Fibroblast of mammary gland (primary cell): Measurements from ENCODE around the gene MYRF.

Experiments
- DNase-seq: peaks from one replicate; pipeline ENCODE4 v3.0.0-alpha.2; 2010; ENCODE audit warnings: low read depth
- H3K4me3 ChIP-seq: 2 replicates; pipeline ENCODE4 v1.5.1; 2011; ENCODE audit warnings: low read depth, mild to moderate bottlenecking, low read length, moderate library complexity; ENCODE audit not compliant: control insufficient read depth
- TF ChIP-seq, protein P1 (sequence below): conservative IDR thresholded peaks from 2 replicates; pipeline ENCODE4 v1.5.1; 2011; ENCODE audit warnings: low read depth, low read length, inconsistent platforms; ENCODE audit not compliant: control insufficient read depth, insufficient read depth

The MYRF gene

DNA sequence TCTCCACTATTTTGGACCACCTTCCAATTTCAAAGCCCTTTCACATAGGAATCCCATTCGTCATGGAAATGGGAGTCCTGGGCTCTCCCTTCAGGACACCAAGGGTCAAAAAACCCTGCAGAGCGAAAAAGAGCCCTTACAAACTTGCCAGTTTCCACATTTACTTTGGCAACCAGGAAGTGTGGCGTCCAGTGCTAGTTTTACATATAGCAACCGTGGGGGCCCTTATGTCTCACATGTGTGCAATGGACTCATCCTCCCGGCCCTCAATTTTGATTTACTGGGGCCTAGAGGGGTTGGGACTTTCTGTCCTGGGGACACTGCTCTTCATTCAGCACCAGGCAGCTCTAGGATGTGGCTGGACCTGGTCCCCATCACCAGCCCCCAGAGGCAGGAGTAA, 38.5 kb upstream of the MYRF start:
- TF ChIP-seq, protein P1, sequence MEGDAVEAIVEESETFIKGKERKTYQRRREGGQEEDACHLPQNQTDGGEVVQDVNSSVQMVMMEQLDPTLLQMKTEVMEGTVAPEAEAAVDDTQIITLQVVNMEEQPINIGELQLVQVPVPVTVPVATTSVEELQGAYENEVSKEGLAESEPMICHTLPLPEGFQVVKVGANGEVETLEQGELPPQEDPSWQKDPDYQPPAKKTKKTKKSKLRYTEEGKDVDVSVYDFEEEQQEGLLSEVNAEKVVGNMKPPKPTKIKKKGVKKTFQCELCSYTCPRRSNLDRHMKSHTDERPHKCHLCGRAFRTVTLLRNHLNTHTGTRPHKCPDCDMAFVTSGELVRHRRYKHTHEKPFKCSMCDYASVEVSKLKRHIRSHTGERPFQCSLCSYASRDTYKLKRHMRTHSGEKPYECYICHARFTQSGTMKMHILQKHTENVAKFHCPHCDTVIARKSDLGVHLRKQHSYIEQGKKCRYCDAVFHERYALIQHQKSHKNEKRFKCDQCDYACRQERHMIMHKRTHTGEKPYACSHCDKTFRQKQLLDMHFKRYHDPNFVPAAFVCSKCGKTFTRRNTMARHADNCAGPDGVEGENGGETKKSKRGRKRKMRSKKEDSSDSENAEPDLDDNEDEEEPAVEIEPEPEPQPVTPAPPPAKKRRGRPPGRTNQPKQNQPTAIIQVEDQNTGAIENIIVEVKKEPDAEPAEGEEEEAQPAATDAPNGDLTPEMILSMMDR: no peak
- no peak for DNase-seq
- no peak overlapping the region for H3K4me3 ChIP-seq

DNA sequence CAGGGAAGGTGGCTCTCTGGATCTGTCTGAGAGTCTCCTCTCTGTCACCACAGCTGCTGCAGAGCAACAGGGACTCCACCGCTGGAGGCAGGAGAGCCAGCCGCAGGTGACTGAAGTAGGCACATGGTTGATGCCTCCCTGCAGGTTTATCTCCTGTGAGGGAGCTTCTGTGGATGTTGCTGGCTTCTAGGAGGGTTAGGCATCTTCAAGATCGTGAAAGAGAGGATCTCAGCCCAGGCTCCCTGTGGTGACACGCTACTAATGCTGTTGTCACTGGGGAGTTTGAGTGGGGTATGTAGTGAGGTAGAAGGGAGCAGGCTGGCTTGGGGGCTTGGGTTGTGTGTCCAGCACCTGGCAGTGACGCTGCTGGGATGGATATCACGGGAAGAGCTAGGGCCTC, 38.1 kb upstream of the MYRF start:
- TF ChIP-seq, protein P1: no peak
- DNase-seq: no peak
- no peak overlapping the region for H3K4me3 ChIP-seq

DNA sequence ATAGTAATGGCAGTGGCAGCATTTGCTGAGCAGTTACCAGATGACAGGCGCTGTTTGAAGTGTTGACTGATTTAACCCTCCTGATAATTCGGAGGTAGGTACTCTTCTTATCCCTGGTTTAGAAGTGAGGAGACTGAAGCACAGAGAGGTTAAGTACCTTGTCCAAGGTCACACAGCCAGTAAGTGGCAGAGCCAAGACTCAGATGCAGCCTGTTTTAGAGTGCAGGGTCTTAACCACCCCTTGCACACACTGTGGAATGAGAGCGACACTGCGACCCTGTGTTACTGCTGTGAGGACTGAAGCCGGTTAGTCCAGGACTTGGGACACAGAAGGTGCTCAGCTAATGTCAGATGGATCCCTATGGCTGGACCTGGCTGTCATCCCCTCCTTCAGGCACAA, 37.5 kb upstream of the MYRF start:
- DNase-seq: no peak
- H3K4me3 ChIP-seq: no peak overlapping the region
- TF ChIP-seq, protein P1: no peak

DNA sequence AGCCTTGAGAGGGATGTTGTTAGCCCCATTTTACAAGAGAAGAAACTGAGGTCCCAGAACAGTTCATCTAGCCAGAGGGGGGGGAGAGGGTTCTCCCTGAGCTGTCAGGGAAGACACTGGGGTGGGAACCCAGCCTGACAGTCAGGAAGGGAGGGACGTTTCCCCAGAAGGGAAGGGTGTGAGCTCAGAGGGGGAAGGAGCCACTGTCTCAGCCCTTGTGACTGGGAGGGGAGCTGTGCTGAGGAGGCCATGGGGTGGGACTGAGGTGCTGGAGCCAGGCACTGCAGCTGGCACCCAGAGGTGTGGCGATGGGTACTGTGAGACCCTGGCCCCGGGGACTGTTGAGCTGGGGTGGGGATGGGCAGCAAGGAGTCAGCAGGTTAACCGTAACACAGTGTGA, 36.6 kb upstream of the MYRF start:
- no peak for DNase-seq
- H3K4me3 ChIP-seq: no peak overlapping the region
- TF ChIP-seq, protein P1: no peak

DNA sequence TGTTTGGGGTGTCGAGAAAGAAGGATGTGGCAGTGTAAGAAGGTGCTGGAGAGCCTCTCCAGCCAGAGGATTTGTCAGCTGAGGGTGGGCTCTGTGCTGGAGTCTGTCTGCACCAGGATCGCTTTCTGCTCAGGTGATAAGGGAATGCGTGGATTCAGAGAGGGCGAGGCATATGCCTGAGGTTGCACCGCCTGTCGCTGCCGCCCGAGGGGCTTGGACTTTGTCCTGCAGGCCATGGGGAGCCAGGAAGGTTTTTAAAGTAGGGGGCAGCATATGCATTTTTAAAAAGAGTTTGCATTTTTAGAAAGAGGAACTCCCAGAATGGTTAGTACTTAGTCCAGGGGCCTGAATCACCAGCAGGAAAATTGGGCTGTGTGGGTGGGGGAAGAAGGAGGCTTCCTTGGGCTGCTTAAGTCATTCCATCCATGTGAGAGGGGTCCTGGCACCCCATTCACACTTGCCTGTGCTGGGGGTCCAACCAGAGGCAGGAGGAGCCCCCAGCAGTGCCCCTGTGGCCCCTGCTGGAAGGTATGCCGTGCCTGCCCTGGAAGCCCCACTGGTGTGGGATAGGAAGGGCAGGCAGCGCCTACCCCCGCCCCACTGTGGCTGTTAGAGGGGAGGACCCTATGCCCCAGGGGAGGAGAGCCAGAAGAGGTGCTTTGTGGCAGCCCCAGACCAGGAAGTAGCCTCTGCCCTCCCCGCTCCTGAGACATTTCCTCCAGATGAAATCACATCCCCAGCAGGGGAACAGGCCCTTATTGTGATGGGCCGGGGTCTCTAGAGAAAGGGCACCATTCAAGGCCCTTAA, 35.8 kb upstream of the MYRF start:
- TF ChIP-seq, protein P1: no peak
- no peak for DNase-seq
- no peak overlapping the region for H3K4me3 ChIP-seq

DNA sequence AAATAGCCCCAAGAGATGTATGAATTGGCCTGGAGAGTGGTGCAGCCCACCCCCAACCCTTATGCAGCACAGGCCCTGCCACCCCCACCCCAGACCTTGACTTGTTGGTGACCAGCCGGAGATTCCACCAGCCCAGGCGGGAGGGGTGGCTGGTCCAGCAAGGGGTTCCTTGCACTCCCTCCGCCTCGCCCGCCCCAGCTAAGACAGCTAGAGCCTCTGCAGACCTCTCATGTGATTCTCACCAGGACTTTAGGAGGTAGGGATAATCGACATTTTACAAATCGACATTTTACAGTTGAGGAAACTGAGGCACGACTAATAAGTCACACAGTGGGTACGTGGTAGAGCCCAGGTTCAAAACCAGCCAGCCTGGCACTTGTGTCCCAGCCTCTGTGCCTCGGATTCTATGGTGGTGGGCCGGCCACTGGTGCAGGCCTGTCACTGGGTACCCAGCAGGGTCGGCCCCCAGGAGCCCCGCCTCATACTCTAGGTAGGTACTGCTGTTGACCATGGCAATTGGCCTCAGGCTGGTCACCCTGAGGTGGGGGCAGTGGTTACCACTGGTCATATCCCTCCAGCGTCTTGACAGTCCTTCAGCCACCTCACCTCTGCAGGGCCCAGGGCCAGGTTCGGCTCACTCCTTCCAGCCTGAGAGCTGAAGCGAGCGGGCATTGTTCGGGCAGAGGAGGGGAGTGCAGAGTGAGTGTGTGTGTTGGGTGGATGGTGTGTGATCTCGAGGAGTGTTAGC, 35.0 kb upstream of the MYRF start:
- TF ChIP-seq, protein P1: no peak
- DNase-seq: no peak
- H3K4me3 ChIP-seq: no peak overlapping the region
